ENCODE results near the gene ZNF710. TPM values are rescaled to one million over a fixed set of nuclear protein-coding genes. Genes with fewer than 3 reads are reported as not detected.

ZNF710 gene
- total RNA-seq, 1 experiment from 2014 or later, result 10.0 TPM

- BruUV-seq (replicated peaks), result no TSS peak
- TF ChIP-seq POLR2AphosphoS5 (IDR thresholded peaks at IDR 0.05; ENCODE audit: low read depth, low read length) (no peak), CBX3 (IDR thresholded peaks at IDR 0.05; ENCODE audit: low read depth) (no peak), ZBTB33 (IDR thresholded peaks at IDR 0.05; ENCODE audit: extremely low read depth, insufficient replicate concordance, low read length) (no peak), SIN3A (IDR thresholded peaks at IDR 0.05; ENCODE audit: low read depth) (no peak)
- Histone ChIP-seq H3K4me2 (ENCODE audit: low read length) (no peak overlapping the region), H2AFZ (ENCODE audit: low read depth, low read length, poor library complexity, severe bottlenecking) (no peak overlapping the region), H3K9ac (ENCODE audit: low read length) (no peak overlapping the region), H3K27me3 (ENCODE audit: insufficient read depth, low read length) (no peaks in the 10 kb centered on the region), H3K9me2 (ENCODE audit: insufficient read depth) (no peaks in the 10 kb centered on the region), H3K36me3 (ENCODE audit: control insufficient read depth in 1 of 2, insufficient read depth in 2 of 2, low read length in 2 of 2) (no peaks in the 10 kb centered on the region), H3K79me2 (ENCODE audit: insufficient read depth, low read length) (no peaks in the 10 kb centered on the region), H3K4me3 (replicated peaks in 1 of 2; ENCODE audit: low read depth in 1 of 2, low read length in 2 of 2) (no peak overlapping the region), H3K27ac (ENCODE audit: low read depth, low read length) (no peak overlapping the region), H3K9me3 (ENCODE audit: control insufficient read depth in 1 of 2, insufficient read depth in 1 of 2, low read depth in 1 of 2, low read length in 2 of 2) (no peaks in the 10 kb centered on the region), H4K20me1 (ENCODE audit: insufficient read depth) (no peaks in the 10 kb centered on the region), H3K4me1 (ENCODE audit: control insufficient read depth in 1 of 2, insufficient read depth in 2 of 2, low read length in 2 of 2) (peaks cover 4 to 13% of the 10 kb centered on the region in 2 experiments; a peak in 3 of 4 replicates)
- intact Hi-C loops (cut with micrococcal nuclease), result no loop called here
- CTCF ChIA-PET, result no interaction called here
- no peak for DNase-seq (ENCODE audit: low read depth, low spot score)
- no peak for ATAC-seq
- RAD21 ChIA-PET (ENCODE audit: low non-redundant PET in 1 of 2, low total read pairs in 2 of 2, uncharacterized antibody in 2 of 2, unreplicated experiment in 2 of 2), result no interaction called here
- POLR2A ChIA-PET, result no interaction called here
These were observed 24.4 kb downstream of the ZNF710 start for GRCh38 chr15:90025489-90026033.

- H4K20me1 ChIP-seq (ENCODE audit: insufficient read depth), result no peaks in the 10 kb centered on the region
- no peak overlapping the region for H2AFZ ChIP-seq (ENCODE audit: low read depth, low read length, poor library complexity, severe bottlenecking)
- ATAC-seq (no peak), DNase-seq (ENCODE audit: low read depth, low spot score) (no peak)
- no peaks in the 10 kb centered on the region for H3K9me3 ChIP-seq (ENCODE audit: control insufficient read depth in 1 of 2, insufficient read depth in 1 of 2, low read depth in 1 of 2, low read length in 2 of 2)
- RAD21 ChIA-PET (ENCODE audit: low non-redundant PET in 1 of 2, low total read pairs in 2 of 2, uncharacterized antibody in 2 of 2, unreplicated experiment in 2 of 2), result no interaction called here
- CTCF ChIA-PET, result no interaction called here
- no TSS peak for BruUV-seq (replicated peaks)
- H3K27me3 ChIP-seq (ENCODE audit: insufficient read depth, low read length), result no peaks in the 10 kb centered on the region
- POLR2A ChIA-PET, result no interaction called here
- peak overlapping the region; percentile 13; the same call in 1 of the 2 replicates for H3K4me2 ChIP-seq (ENCODE audit: low read length)
- H3K4me1 ChIP-seq (ENCODE audit: control insufficient read depth in 1 of 2, insufficient read depth in 2 of 2, low read length in 2 of 2), result peaks cover 4 to 21% of the 10 kb centered on the region in 2 experiments; a peak in 3 of 4 replicates
- H3K9me2 ChIP-seq (ENCODE audit: insufficient read depth), result no peaks in the 10 kb centered on the region
- H3K9ac ChIP-seq (ENCODE audit: low read length), result no peak overlapping the region
- intact Hi-C loops (cut with micrococcal nuclease), result no loop called here
- H3K79me2 ChIP-seq (ENCODE audit: insufficient read depth, low read length), result no peaks in the 10 kb centered on the region
- H3K27ac ChIP-seq (ENCODE audit: low read depth, low read length), result no peak overlapping the region
- H3K36me3 ChIP-seq (ENCODE audit: control insufficient read depth in 1 of 2, insufficient read depth in 2 of 2, low read length in 2 of 2), result no peaks in the 10 kb centered on the region
- no peak overlapping the region for H3K4me3 ChIP-seq (replicated peaks in 1 of 2; ENCODE audit: low read depth in 1 of 2, low read length in 2 of 2)
- TF ChIP-seq ELF1 (IDR thresholded peaks at IDR 0.05; ENCODE audit: borderline replicate concordance, low read depth) (no peak), CBX3 (IDR thresholded peaks at IDR 0.05; ENCODE audit: low read depth) (no peak), JUND (IDR thresholded peaks at IDR 0.05) (no peak), EZH2phosphoT487 (IDR thresholded peaks at IDR 0.05; ENCODE audit: borderline replicate concordance) (no peak), ZNF274 (IDR thresholded peaks at IDR 0.05; ENCODE audit: low read depth, low read length) (no peak), SP1 (IDR thresholded peaks at IDR 0.05; ENCODE audit: low read depth) (no peak), ZFX (IDR thresholded peaks at IDR 0.05) (no peak), SRF (IDR thresholded peaks at IDR 0.05; ENCODE audit: low read depth) (no peak), SIN3A (IDR thresholded peaks at IDR 0.05; ENCODE audit: low read depth) (no peak), CEBPB (IDR thresholded peaks at IDR 0.05; ENCODE audit: low read depth) (no peak), POLR2AphosphoS5 (IDR thresholded peaks at IDR 0.05; ENCODE audit: low read depth, low read length) (no peak), EGR1 (IDR thresholded peaks at IDR 0.05; ENCODE audit: low read depth) (no peak), ATF3 (IDR thresholded peaks at IDR 0.05) (no peak), POLR2A (IDR thresholded peaks at IDR 0.05; ENCODE audit: borderline replicate concordance, extremely low read depth, insufficient read depth, insufficient read length) (no peak), REST (IDR thresholded peaks at IDR 0.05; ENCODE audit: low read depth) (no peak)
These were observed 27.3 kb downstream of the ZNF710 start for GRCh38 chr15:90028376-90028944.
